HG02981 (cell line): Measurements from ENCODE around the gene ZCCHC14.
"Not testable (repeated sequence)": the region's sequence is repeated elsewhere in the genome, so short reads cannot be mapped to it uniquely, and the experiment has no call there.

ENCODE experiments used
- ATAC-seq: cut with Tn5 transposase; IDR thresholded peaks from one replicate; pipeline ENCODE4 v1.9.1; 2021; ENCODE audit warnings: mild to moderate bottlenecking, moderate library complexity; ENCODE audit not compliant: unreplicated experiment

The ZCCHC14 gene

GRCh38 chr16:87525352-87525751 is 32.5 kb upstream of the ZCCHC14 start:
- ATAC-seq = no peak

DNA sequence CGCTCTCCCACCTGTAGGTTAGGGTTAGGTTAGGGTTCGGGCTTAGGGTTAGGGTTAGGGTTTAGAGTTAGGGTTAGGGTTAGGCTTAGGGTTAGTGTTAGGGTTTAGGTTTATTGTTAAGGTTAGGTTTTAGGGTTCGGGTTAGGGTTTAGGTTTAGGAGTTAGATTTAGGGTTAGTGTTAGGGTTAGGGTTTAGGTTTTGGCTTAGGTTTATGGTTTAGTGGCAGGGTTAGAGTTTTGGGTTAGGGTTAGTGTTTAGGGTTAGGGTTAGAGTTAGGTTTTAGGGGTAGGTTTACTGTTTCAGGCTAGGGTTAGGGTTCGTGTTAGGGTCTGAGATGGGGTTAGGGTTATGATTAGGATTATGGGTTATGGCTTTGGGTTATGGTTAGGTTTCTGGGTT is 31.6 kb upstream of the ZCCHC14 start:
- ATAC-seq = no peak

- ATAC-seq = not testable (repeated sequence)
Observed at GRCh38 chr16:87523605-87524004, 30.8 kb upstream of the ZCCHC14 start.

DNA sequence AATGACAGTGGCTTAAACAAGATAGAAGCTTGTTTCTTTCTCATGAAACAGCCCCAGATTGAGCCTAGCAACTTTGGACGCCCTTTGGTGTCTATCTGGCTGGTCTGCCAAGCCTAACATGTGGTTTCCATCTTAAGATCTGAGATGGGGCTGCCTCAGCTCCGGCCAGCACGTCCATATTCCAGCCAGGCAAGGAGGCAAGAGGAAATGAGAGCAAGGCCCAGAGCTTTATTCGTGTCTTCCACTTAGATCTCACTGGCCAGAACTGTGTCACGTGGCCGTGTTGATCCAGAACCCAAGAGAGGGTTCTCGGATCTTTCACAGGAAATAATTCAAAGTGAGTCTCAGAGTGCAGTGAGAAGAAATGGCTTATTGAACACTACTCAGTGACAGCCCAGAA is 28.9 kb upstream of the ZCCHC14 start:
- ATAC-seq = not testable (repeated sequence)

GRCh38 chr16:87519170-87519569 is 26.3 kb upstream of the ZCCHC14 start:
- not testable (repeated sequence) for ATAC-seq

DNA sequence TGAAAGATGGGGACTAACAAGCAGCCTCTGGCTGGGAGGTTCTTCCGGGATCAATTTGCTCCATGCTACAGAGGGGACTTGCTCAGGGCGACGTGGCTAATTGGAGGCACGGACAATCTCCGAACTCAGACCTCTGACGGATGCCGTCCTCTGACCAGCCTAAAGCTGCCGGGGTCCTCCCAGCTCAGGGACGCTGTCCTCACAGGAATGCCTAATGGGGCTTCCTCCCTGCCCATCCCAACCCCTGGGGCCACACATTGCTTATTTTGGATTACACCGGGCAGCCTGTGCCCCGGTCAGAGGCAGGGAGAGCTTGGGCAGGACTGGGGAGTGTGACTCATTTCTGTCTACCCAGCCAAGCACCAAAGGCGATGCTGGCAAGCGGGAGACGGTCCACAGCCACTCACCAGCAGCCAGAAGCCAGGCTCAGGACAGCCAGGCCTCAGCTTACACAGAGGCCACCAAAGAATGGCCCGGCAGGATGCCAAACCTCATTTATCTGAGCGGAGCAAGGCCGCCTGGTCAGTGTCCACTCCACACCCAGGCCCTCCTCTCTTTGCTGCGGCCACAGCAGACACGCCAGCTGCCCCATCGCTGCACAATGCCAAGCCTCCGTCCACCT is 25.7 kb upstream of the ZCCHC14 start:
- ATAC-seq = not testable (repeated sequence)

- ATAC-seq = not testable (repeated sequence)
Observed at GRCh38 chr16:87517610-87518429, 25.0 kb upstream of the ZCCHC14 start.

GRCh38 chr16:87516361-87516760 is 23.5 kb upstream of the ZCCHC14 start:
- ATAC-seq = no peak

GRCh38 chr16:87515475-87516330 is 22.9 kb upstream of the ZCCHC14 start:
- no peak for ATAC-seq

DNA sequence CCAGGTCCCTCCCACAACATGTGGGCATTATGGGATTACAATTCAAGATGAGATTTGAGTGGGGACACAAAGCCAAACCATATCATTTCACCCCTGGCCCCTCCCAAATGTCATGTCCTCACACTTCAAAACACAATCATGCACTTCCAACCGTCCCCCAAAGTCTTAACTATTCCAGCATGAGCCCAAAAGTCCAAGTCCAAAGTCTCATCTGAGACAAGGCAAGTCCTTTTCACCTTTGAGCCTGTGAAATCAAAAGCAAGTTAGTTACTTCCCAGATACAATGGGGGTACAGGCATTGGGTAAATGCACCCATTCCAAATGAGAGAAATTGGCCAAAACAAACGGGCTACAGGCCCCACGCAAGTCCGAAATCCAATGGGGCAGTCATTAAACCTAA is 17.0 kb upstream of the ZCCHC14 start:
- ATAC-seq = not testable (repeated sequence)

GRCh38 chr16:87507351-87508069 is 14.7 kb upstream of the ZCCHC14 start:
- no peak for ATAC-seq

- ATAC-seq = no peak
Observed at GRCh38 chr16:87506423-87507350, 13.9 kb upstream of the ZCCHC14 start.

DNA sequence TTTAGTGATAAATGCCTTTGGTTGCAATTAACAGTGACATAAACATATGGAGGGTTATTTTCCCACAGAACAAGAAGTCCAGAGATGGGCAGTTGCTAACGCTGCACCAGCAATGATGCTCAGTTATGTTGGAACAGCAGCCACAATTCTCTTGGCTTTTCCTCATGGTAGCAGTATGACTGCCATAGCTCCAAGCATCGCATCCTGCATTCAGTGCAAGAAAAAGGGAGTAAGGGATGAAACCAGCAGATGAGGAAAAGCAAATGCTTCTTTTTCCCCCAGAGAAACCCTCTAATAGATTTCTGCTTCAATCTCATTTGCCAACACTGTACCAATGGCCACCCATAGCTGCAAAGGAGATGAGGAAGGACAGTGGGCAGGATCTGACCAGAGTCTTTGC is 13.0 kb upstream of the ZCCHC14 start:
- ATAC-seq = no peak

GRCh38 chr16:87503232-87503937 is 10.6 kb upstream of the ZCCHC14 start:
- ATAC-seq = not testable (repeated sequence)

GRCh38 chr16:87502308-87502969 is 9.6 kb upstream of the ZCCHC14 start:
- no peak for ATAC-seq

DNA sequence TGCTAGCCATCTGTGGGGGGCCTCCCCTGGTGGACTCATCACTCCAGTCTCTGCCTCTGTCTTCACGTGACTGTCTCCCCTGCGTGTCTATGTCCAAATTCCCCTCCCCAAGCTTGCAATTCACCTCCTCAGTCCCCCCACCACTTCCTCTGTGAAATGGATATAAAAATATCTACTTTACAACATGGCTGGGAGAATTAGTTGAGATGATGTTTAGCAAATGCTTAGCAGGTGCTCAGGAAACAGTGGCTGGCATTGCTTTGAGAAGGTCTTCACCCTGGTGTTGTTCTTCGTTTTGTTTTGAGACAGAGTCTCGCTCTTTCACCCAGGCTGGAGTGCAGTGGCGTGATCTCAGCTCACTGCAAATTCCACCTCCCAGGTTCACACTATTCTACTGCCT is 8.3 kb upstream of the ZCCHC14 start:
- no peak for ATAC-seq

- ATAC-seq = no peak
Observed at GRCh38 chr16:87499189-87499486, 6.3 kb upstream of the ZCCHC14 start.

GRCh38 chr16:87498324-87499188 is 5.7 kb upstream of the ZCCHC14 start:
- ATAC-seq = no peak
